B cell (primary cell): ENCODE results near the gene LHPP.

ENCODE experiments used
- EZH2 ChIP-seq: IDR thresholded peaks from 2 replicates; pipeline ENCODE4 v1.6.1; 2012; ENCODE audit warnings: borderline replicate concordance, low read depth, mild to moderate bottlenecking, moderate library complexity, low read length; ENCODE audit not compliant: insufficient read depth, poor library complexity, severe bottlenecking
- TF ChIP-seq, protein P1 (sequence below): fragments of 200-600 bp; IDR thresholded peaks from one replicate; pipeline ENCODE4 v1.8.0; 2022; ENCODE audit warnings: antibody characterized with exemption, mild to moderate bottlenecking

- TF ChIP-seq EZH2: no peak
- TF ChIP-seq, protein P1, sequence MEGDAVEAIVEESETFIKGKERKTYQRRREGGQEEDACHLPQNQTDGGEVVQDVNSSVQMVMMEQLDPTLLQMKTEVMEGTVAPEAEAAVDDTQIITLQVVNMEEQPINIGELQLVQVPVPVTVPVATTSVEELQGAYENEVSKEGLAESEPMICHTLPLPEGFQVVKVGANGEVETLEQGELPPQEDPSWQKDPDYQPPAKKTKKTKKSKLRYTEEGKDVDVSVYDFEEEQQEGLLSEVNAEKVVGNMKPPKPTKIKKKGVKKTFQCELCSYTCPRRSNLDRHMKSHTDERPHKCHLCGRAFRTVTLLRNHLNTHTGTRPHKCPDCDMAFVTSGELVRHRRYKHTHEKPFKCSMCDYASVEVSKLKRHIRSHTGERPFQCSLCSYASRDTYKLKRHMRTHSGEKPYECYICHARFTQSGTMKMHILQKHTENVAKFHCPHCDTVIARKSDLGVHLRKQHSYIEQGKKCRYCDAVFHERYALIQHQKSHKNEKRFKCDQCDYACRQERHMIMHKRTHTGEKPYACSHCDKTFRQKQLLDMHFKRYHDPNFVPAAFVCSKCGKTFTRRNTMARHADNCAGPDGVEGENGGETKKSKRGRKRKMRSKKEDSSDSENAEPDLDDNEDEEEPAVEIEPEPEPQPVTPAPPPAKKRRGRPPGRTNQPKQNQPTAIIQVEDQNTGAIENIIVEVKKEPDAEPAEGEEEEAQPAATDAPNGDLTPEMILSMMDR: no peak
These were observed 108.2 kb downstream of the LHPP start for GRCh38 chr10:124569623-124570470.
